Kidney epithelial cell (primary cell): ENCODE data around the gene SYVN1. TPM values are rescaled to one million over a fixed set of nuclear protein-coding genes. Genes with fewer than 3 reads are reported as not detected.

Experiments
- DNase-seq: peaks from one replicate; pipeline ENCODE4 v3.0.0-alpha.2; 2010; ENCODE audit warnings: low read depth
- H3K27me3 ChIP-seq: 2 replicates; pipeline ENCODE4 v1.6.0; 2011; ENCODE audit warnings: low read length; ENCODE audit not compliant: control insufficient read depth, insufficient read depth
- H3K36me3 ChIP-seq: 2 replicates; pipeline ENCODE4 v1.5.1; 2011; ENCODE audit warnings: low read length; ENCODE audit not compliant: control insufficient read depth, insufficient read depth
- H3K4me3 ChIP-seq: 2 replicates; pipeline ENCODE4 v1.5.1; 2011; ENCODE audit warnings: low read depth, mild to moderate bottlenecking, control low read depth, low read length
- CTCF ChIP-seq: IDR thresholded peaks from 2 replicates; pipeline ENCODE4 v1.5.1; 2011; ENCODE audit warnings: mild to moderate bottlenecking, moderate library complexity, low read length, control low read depth, inconsistent platforms; ENCODE audit not compliant: insufficient read depth, poor library complexity, severe bottlenecking
- total RNA-seq: library from RNA; depleted of rRNA; stranded (reverse); fragments of >200 nt; gene quantifications from 2 replicates; pipeline ENCODE4 v1.2.3, GENCODE V29; 2015

The SYVN1 gene
- total RNA-seq, 1 donor from 2014 or later = 31.0 TPM

- Histone ChIP-seq H3K36me3 (peaks cover 6% of the 10 kb centered on the region), H3K27me3 (no peaks in the 10 kb centered on the region), H3K4me3 (no peak overlapping the region)
- no peak for TF ChIP-seq CTCF
- DNase-seq = no peak
Measured at GRCh38 chr11:65113839-65114238, 20.5 kb downstream of the SYVN1 start.

GRCh38 chr11:65113361-65113756 is 21.0 kb downstream of the SYVN1 start:
- H3K4me3 ChIP-seq = peak overlapping the region; percentile 69

GRCh38 chr11:65112546-65113360 is 21.6 kb downstream of the SYVN1 start:
- no peak for DNase-seq
- Histone ChIP-seq H3K36me3 (peaks cover 6% of the 10 kb centered on the region), H3K4me3 (peak overlapping the region; percentile 69), H3K27me3 (no peaks in the 10 kb centered on the region)
- TF ChIP-seq CTCF = peak; percentile 58

More at GRCh38 chr11:65113361-65113756, 21.0 kb downstream of the SYVN1 start:
- TF ChIP-seq CTCF = no peak
- no peaks in the 10 kb centered on the region for H3K27me3 ChIP-seq
- DNase-seq = no peak
- H3K36me3 ChIP-seq = peaks cover 6% of the 10 kb centered on the region

GRCh38 chr11:65111744-65112545 is 22.4 kb downstream of the SYVN1 start, which contains the start of gene TM7SF2:
Gene TM7SF2, plus strand, starts transcription at chr11:65111872. Its CDS starts 144 bp downstream, at chr11:65112016.
- Histone ChIP-seq H3K27me3 (no peaks in the 10 kb centered on the region), H3K36me3 (peaks cover 6% of the 10 kb centered on the region), H3K4me3 (peak within 1 kb of the TSS; percentile 69)
- TF ChIP-seq CTCF = no peak
- DNase-seq = no peak

GRCh38 chr11:65111159-65111743 is 23.1 kb downstream of the SYVN1 start:
- peaks cover 6% of the 10 kb centered on the region for H3K36me3 ChIP-seq
- H3K4me3 ChIP-seq = no peak overlapping the region
- TF ChIP-seq CTCF = no peak

More at GRCh38 chr11:65111159-65111743, 23.1 kb downstream of the SYVN1 start:
- no peaks in the 10 kb centered on the region for H3K27me3 ChIP-seq
- no peak for DNase-seq
